MM.1S (cell line): ENCODE data around the gene DCTN2.

Experiments used
- DNase-seq: peaks from one replicate; pipeline ENCODE4 v3.0.0-alpha.2; 2015
- H2AFZ ChIP-seq: fragments of 300-600 bp; sonication (generic); 2 replicates; pipeline ENCODE4 v1.6.0; 2016; ENCODE audit warnings: antibody characterized with exemption, low read length
- H3F3A ChIP-seq: fragments of 300-600 bp; sonication (generic); 2 replicates; pipeline ENCODE4 v1.6.1; 2016; ENCODE audit warnings: mild to moderate bottlenecking, antibody characterized with exemption, low read length, moderate library complexity, mixed read lengths; ENCODE audit not compliant: insufficient read depth
- H3K27ac ChIP-seq: fragments of 300-600 bp; sonication (generic); 2 replicates; pipeline ENCODE4 v1.5.1; 2016; ENCODE audit warnings: mild to moderate bottlenecking, low read length
- H3K27me3 ChIP-seq: fragments of 300-600 bp; sonication (generic); replicated peaks from 2 replicates; pipeline ENCODE4 v1.6.0; 2016; ENCODE audit warnings: low read length; ENCODE audit not compliant: insufficient read depth
- H3K36me3 ChIP-seq: fragments of 300-600 bp; sonication (generic); replicated peaks from 2 replicates; pipeline ENCODE4 v1.6.1; 2016; ENCODE audit warnings: mild to moderate bottlenecking, low read length, mixed read lengths; ENCODE audit not compliant: insufficient read depth
- H3K4me1 ChIP-seq: fragments of 300-600 bp; sonication (generic); 2 replicates; pipeline ENCODE4 v1.6.1; 2016; ENCODE audit warnings: low read length, mixed read lengths
- H3K4me2 ChIP-seq: fragments of 300-600 bp; sonication (generic); 2 replicates; pipeline ENCODE4 v1.6.0; 2016; ENCODE audit warnings: low read depth, low read length
- H3K4me3 ChIP-seq: fragments of 300-600 bp; sonication (generic); 2 replicates; pipeline ENCODE4 v1.5.1; 2016; ENCODE audit warnings: low read length, mixed read lengths
- H3K79me2 ChIP-seq: fragments of 300-600 bp; sonication (generic); 2 replicates; pipeline ENCODE4 v1.6.1; 2016; ENCODE audit warnings: mixed run types, low read length, mixed read lengths
- H3K9ac ChIP-seq: fragments of 300-600 bp; sonication (generic); 2 replicates; pipeline ENCODE4 v1.6.1; 2016; ENCODE audit warnings: low read length, mixed read lengths
- H3K9me2 ChIP-seq: fragments of 300-600 bp; sonication (generic); replicated peaks from 2 replicates; pipeline ENCODE4 v1.6.1; 2016; ENCODE audit warnings: mild to moderate bottlenecking, low read length, mixed read lengths; ENCODE audit not compliant: insufficient read depth
- H3K9me3 ChIP-seq: fragments of 300-600 bp; sonication (generic); replicated peaks from 2 replicates; pipeline ENCODE4 v1.6.1; 2016; ENCODE audit warnings: mild to moderate bottlenecking, low read length, mixed read lengths; ENCODE audit not compliant: insufficient read depth
- H4K20me1 ChIP-seq: fragments of 300-600 bp; sonication (generic); 2 replicates; pipeline ENCODE4 v1.6.1; 2016; ENCODE audit warnings: mild to moderate bottlenecking, low read length, moderate library complexity, mixed read lengths; ENCODE audit not compliant: insufficient read depth
- EZH2 ChIP-seq: fragments of 300-600 bp; sonication (generic); optimal IDR thresholded peaks from 2 replicates; pipeline ENCODE3; 2017; ENCODE audit warnings: low read depth, mild to moderate bottlenecking, antibody characterized with exemption, low read length, mixed read lengths
- EZH2phosphoT487 ChIP-seq: fragments of 300-600 bp; sonication (generic); IDR thresholded peaks from 2 replicates; pipeline ENCODE4 v1.6.1; 2018; ENCODE audit warnings: antibody characterized with exemption, low read length
- TF ChIP-seq, protein P1 (sequence below): fragments of 300-600 bp; sonication (generic); IDR thresholded peaks from 2 replicates; pipeline ENCODE4 v1.5.1; 2016; ENCODE audit warnings: antibody characterized with exemption, low read length, mixed read lengths

The DCTN2 gene

DNA sequence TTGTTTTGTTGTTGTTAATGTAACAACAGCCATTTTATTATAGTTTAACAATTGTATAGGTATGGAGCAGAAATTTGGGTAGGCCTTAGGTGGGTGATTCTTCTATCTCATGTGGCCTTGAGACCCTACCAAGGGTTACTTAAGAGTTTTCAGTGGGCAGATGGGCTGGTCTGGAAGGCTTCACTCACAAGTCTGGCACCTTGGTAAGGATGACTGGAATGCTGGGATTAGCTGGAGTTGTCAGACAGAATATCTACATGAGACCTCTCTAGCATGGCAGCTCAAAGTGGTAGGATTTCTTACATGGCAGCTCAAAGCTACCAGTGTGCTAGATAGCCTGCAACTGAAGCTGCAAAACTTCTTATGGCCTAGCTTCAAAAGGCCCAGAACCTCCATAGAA lies 61.3 kb downstream of the DCTN2 start:
- H3K9me2 ChIP-seq, result no peaks in the 10 kb centered on the region
- no peak overlapping the region for H2AFZ ChIP-seq
- peaks cover 11% of the 10 kb centered on the region; the same call in 1 of the 2 replicates for H3K36me3 ChIP-seq
- H3F3A ChIP-seq, result 0 out of 2 replicates have a peak, but pooled peaks cover 9% of the 10 kb centered on the region
- no peak for DNase-seq
- H3K9ac ChIP-seq, result no peak overlapping the region
- H3K4me3 ChIP-seq, result no peak overlapping the region
- peaks cover 14% of the 10 kb centered on the region for H3K4me1 ChIP-seq
- H3K27ac ChIP-seq, result no peak overlapping the region
- peaks cover 32% of the 10 kb centered on the region for H3K79me2 ChIP-seq
- H3K27me3 ChIP-seq, result no peaks in the 10 kb centered on the region
- no peak for TF ChIP-seq EZH2
- TF ChIP-seq, protein P1, sequence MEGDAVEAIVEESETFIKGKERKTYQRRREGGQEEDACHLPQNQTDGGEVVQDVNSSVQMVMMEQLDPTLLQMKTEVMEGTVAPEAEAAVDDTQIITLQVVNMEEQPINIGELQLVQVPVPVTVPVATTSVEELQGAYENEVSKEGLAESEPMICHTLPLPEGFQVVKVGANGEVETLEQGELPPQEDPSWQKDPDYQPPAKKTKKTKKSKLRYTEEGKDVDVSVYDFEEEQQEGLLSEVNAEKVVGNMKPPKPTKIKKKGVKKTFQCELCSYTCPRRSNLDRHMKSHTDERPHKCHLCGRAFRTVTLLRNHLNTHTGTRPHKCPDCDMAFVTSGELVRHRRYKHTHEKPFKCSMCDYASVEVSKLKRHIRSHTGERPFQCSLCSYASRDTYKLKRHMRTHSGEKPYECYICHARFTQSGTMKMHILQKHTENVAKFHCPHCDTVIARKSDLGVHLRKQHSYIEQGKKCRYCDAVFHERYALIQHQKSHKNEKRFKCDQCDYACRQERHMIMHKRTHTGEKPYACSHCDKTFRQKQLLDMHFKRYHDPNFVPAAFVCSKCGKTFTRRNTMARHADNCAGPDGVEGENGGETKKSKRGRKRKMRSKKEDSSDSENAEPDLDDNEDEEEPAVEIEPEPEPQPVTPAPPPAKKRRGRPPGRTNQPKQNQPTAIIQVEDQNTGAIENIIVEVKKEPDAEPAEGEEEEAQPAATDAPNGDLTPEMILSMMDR, result no peak
- no peak for TF ChIP-seq EZH2phosphoT487
- H4K20me1 ChIP-seq, result no peaks in the 10 kb centered on the region
- no peaks in the 10 kb centered on the region for H3K9me3 ChIP-seq
- no peak overlapping the region for H3K4me2 ChIP-seq

DNA sequence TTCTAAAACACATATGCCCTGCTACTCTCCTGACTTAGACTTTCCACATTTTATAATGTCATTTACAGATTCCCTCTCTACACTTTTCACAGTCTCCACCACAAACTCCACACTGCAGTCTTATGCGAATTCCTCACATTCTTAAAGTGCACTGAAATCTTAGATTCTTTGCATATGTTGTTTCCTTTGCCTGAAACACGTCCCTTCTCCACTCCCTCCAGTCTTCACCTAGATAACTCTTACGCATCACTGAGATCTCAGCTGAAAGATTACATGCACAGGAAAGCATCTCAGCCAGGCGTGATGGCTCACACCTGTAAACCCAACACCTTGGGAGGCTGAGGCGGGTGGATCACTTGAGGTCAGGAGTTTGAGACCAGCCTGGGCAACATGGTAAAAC lies 63.5 kb downstream of the DCTN2 start:
- TF ChIP-seq, protein P1, result no peak
- TF ChIP-seq EZH2 (no peak), EZH2phosphoT487 (no peak)
- Histone ChIP-seq H3K9me2 (no peaks in the 10 kb centered on the region), H3F3A (0 out of 2 replicates have a peak, but pooled peaks cover 4% of the 10 kb centered on the region), H3K27me3 (no peaks in the 10 kb centered on the region), H3K79me2 (peaks cover 11% of the 10 kb centered on the region), H3K9ac (no peak overlapping the region), H3K4me2 (no peak overlapping the region), H3K36me3 (no peaks in the 10 kb centered on the region), H4K20me1 (no peaks in the 10 kb centered on the region), H3K4me3 (no peak overlapping the region), H3K4me1 (0 out of 2 replicates have a peak, but pooled peaks cover 3% of the 10 kb centered on the region), H2AFZ (no peak overlapping the region), H3K27ac (no peak overlapping the region), H3K9me3 (no peaks in the 10 kb centered on the region)
- DNase-seq, result no peak

DNA sequence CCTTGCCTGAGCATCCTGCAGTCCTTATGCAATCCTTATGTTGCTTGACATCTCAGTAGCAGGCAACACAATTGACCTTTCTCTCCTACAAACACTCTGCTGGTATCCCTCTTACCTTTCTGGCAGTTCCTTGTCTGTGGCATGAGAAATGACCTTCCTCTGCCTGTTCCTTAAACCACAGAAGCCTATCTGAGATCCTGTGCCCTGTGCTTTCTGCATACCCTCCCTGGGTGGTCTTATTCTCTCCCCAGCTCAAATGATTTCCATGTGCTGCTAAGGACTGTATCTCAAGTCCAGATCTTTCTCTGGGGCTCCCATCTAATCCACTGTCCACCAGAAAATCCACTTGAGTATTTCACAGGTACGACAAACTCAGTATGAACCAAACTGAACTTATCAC lies 65.3 kb downstream of the DCTN2 start:
- Histone ChIP-seq H3K79me2 (no peaks in the 10 kb centered on the region), H3K9me3 (no peaks in the 10 kb centered on the region), H3K9ac (no peak overlapping the region), H3K27ac (no peak overlapping the region), H4K20me1 (no peaks in the 10 kb centered on the region), H3K9me2 (no peaks in the 10 kb centered on the region), H3K27me3 (no peaks in the 10 kb centered on the region), H3F3A (no peaks in the 10 kb centered on the region), H3K36me3 (no peaks in the 10 kb centered on the region), H3K4me3 (no peak overlapping the region), H2AFZ (no peak overlapping the region), H3K4me2 (no peak overlapping the region), H3K4me1 (peaks cover 8% of the 10 kb centered on the region; the same call in 1 of the 2 replicates)
- DNase-seq, result no peak
- TF ChIP-seq, protein P1, result no peak
- TF ChIP-seq EZH2phosphoT487 (no peak), EZH2 (no peak)
